ENCODE data around the gene STAP1.
"Not testable (repeated sequence)": the region's sequence is repeated elsewhere in the genome, so short reads cannot be mapped to it uniquely, and the experiment has no call there.

Gene STAP1

GRCh38 chr4:67558493-67558892, at the start of gene STAP1:
Gene STAP1, plus strand, starts transcription at chr4:67558727. Its CDS starts 83 bp downstream, at chr4:67558810.
- DNase-seq (ENCODE audit: low read depth) = no peak
- no peak within 1 kb of the TSS for H3K4me3 ChIP-seq (ENCODE audit: low read length)
- no peak for TF ChIP-seq CTCF (IDR thresholded peaks at IDR 0.05; ENCODE audit: insufficient read depth, low read depth, low read length, missing control alignments)

GRCh38 chr4:67512501-67512900, 46.0 kb upstream of the STAP1 start:
- H3K4me3 ChIP-seq (ENCODE audit: low read length) = no peak overlapping the region
- no peak for DNase-seq (ENCODE audit: low read depth)
- no peak for TF ChIP-seq CTCF (IDR thresholded peaks at IDR 0.05; ENCODE audit: insufficient read depth, low read depth, low read length, missing control alignments)

- no peak for DNase-seq (ENCODE audit: low read depth)
- H3K4me3 ChIP-seq (ENCODE audit: low read length) = no peak overlapping the region
- no peak for TF ChIP-seq CTCF (IDR thresholded peaks at IDR 0.05; ENCODE audit: insufficient read depth, low read depth, low read length, missing control alignments)
Measured at GRCh38 chr4:67520141-67520540, 38.4 kb upstream of the STAP1 start.

GRCh38 chr4:67521506-67521905, 37.0 kb upstream of the STAP1 start:
- TF ChIP-seq CTCF (IDR thresholded peaks at IDR 0.05; ENCODE audit: insufficient read depth, low read depth, low read length, missing control alignments) = no peak
- no peak for DNase-seq (ENCODE audit: low read depth)
- no peak overlapping the region for H3K4me3 ChIP-seq (ENCODE audit: low read length)

GRCh38 chr4:67522230-67522629, 36.3 kb upstream of the STAP1 start:
- DNase-seq (ENCODE audit: low read depth) = no peak
- no peak for TF ChIP-seq CTCF (IDR thresholded peaks at IDR 0.05; ENCODE audit: insufficient read depth, low read depth, low read length, missing control alignments)
- H3K4me3 ChIP-seq (ENCODE audit: low read length) = no peak overlapping the region

GRCh38 chr4:67522851-67523671, 35.5 kb upstream of the STAP1 start:
- no peak overlapping the region for H3K4me3 ChIP-seq (ENCODE audit: low read length)
- no peak for TF ChIP-seq CTCF (IDR thresholded peaks at IDR 0.05; ENCODE audit: insufficient read depth, low read depth, low read length, missing control alignments)
- peak; percentile 37 for DNase-seq (ENCODE audit: low read depth)

- H3K4me3 ChIP-seq (ENCODE audit: low read length); DNase-seq (ENCODE audit: low read depth): not testable (repeated sequence)
Measured at GRCh38 chr4:67524140-67524539, 34.4 kb upstream of the STAP1 start.
